Chondrocyte (in vitro differentiated cells): ENCODE data around the gene APOL1. TPM values are rescaled to one million over a fixed set of nuclear protein-coding genes. Genes with fewer than 3 reads are reported as not detected.
"Not testable (repeated sequence)": the region's sequence is repeated elsewhere in the genome, so short reads cannot be mapped to it uniquely, and the experiment has no call there.

Experiments
- DNase-seq: peaks from one replicate; pipeline ENCODE4 v3.0.0; 2021; ENCODE audit warnings: mixed read lengths, low spot score
- H3K27ac Mint-ChIP-seq: one replicate; pipeline ENCODE4 v1.8.0; 2021; ENCODE audit warnings: mild to moderate bottlenecking, moderate library complexity, mixed read lengths; ENCODE audit not compliant: unreplicated experiment
- H3K27me3 Mint-ChIP-seq: 2 replicates; pipeline ENCODE4 v1.8.0; 2021; ENCODE audit warnings: low read depth, mixed read lengths
- H3K36me3 Mint-ChIP-seq: 2 replicates; pipeline ENCODE4 v1.8.0; 2021; ENCODE audit warnings: low read depth, mixed read lengths
- H3K4me1 Mint-ChIP-seq: 2 replicates; pipeline ENCODE4 v1.8.0; 2021; ENCODE audit warnings: low read depth, mild to moderate bottlenecking, mixed read lengths
- H3K4me3 Mint-ChIP-seq: one replicate; pipeline ENCODE4 v1.8.0; 2021; ENCODE audit warnings: mild to moderate bottlenecking, moderate library complexity, mixed read lengths; ENCODE audit not compliant: unreplicated experiment
- H3K9me3 Mint-ChIP-seq: 2 replicates; pipeline ENCODE4 v1.8.0; 2021; ENCODE audit warnings: low read depth, mixed read lengths
- CTCF ChIP-seq: fragments of 200-600 bp; sonication (generic); IDR thresholded peaks from 2 replicates; pipeline ENCODE4 v1.5.0; 2021; ENCODE audit warnings: antibody characterized with exemption, mild to moderate bottlenecking, moderate library complexity
- total RNA-seq: library from RNA; stranded (reverse); gene quantifications from 3 replicates; pipeline ENCODE4 v1.2.1, GENCODE V29; 2021

Gene APOL1
- total RNA-seq, 1 donor from 2014 or later: 16.9 TPM

GRCh38 chr22:36226189-36226588 is 26.7 kb upstream of the APOL1 start:
- H3K27ac Mint-ChIP-seq: no peak overlapping the region
- peaks cover 32% of the 10 kb centered on the region for H3K36me3 Mint-ChIP-seq
- peaks cover 8% of the 10 kb centered on the region for H3K4me1 Mint-ChIP-seq

GRCh38 chr22:36227396-36227795 is 25.5 kb upstream of the APOL1 start:
- H3K9me3 Mint-ChIP-seq: no peaks in the 10 kb centered on the region
- H3K27ac Mint-ChIP-seq: no peak overlapping the region
- no peaks in the 10 kb centered on the region for H3K27me3 Mint-ChIP-seq
- TF ChIP-seq CTCF: no peak
- no peak for DNase-seq
- no peak overlapping the region for H3K4me3 Mint-ChIP-seq
- H3K4me1 Mint-ChIP-seq: peaks cover 3% of the 10 kb centered on the region
- H3K36me3 Mint-ChIP-seq: peaks cover 44% of the 10 kb centered on the region

More at GRCh38 chr22:36226189-36226588, 26.7 kb upstream of the APOL1 start:
- TF ChIP-seq CTCF: no peak
- H3K4me3 Mint-ChIP-seq: no peak overlapping the region
- H3K9me3 Mint-ChIP-seq: no peaks in the 10 kb centered on the region
- no peak for DNase-seq
- H3K27me3 Mint-ChIP-seq: no peaks in the 10 kb centered on the region

- no peak for TF ChIP-seq CTCF
- Mint-ChIP-seq H3K36me3 (peaks cover 46% of the 10 kb centered on the region), H3K27ac (no peak overlapping the region), H3K4me3 (no peak overlapping the region), H3K9me3 (no peaks in the 10 kb centered on the region), H3K4me1 (peaks cover 3% of the 10 kb centered on the region), H3K27me3 (no peaks in the 10 kb centered on the region)
- DNase-seq: no peak
These were observed 25.1 kb upstream of the APOL1 start for GRCh38 chr22:36227806-36228205.

- H3K27me3 Mint-ChIP-seq, H3K27ac Mint-ChIP-seq, DNase-seq, H3K4me1 Mint-ChIP-seq, H3K9me3 Mint-ChIP-seq, H3K4me3 Mint-ChIP-seq: not testable (repeated sequence)
- H3K36me3 Mint-ChIP-seq: peaks cover 51% of the 10 kb centered on the region
These were observed 24.6 kb upstream of the APOL1 start for GRCh38 chr22:36228369-36228768.

GRCh38 chr22:36228944-36229343 is 24.0 kb upstream of the APOL1 start:
- TF ChIP-seq CTCF: no peak
- Mint-ChIP-seq H3K27ac (no peak overlapping the region), H3K4me3 (no peak overlapping the region), H3K27me3 (no peaks in the 10 kb centered on the region), H3K4me1 (peaks cover 4% of the 10 kb centered on the region), H3K36me3 (peaks cover 52% of the 10 kb centered on the region), H3K9me3 (no peaks in the 10 kb centered on the region)
- DNase-seq: no peak

- not testable (repeated sequence) for DNase-seq, H3K9me3 Mint-ChIP-seq, H3K27me3 Mint-ChIP-seq, H3K4me3 Mint-ChIP-seq
- peaks cover 11% of the 10 kb centered on the region for H3K4me1 Mint-ChIP-seq
- H3K36me3 Mint-ChIP-seq: peaks cover 52% of the 10 kb centered on the region
- peak overlapping the region; percentile 41 for H3K27ac Mint-ChIP-seq
These were observed 23.3 kb upstream of the APOL1 start for GRCh38 chr22:36229649-36230048.

- H3K36me3 Mint-ChIP-seq: peaks cover 61% of the 10 kb centered on the region
- not testable (repeated sequence) for H3K9me3 Mint-ChIP-seq, H3K27me3 Mint-ChIP-seq, DNase-seq, H3K27ac Mint-ChIP-seq, H3K4me3 Mint-ChIP-seq
- peaks cover 25% of the 10 kb centered on the region for H3K4me1 Mint-ChIP-seq
These were observed 21.9 kb upstream of the APOL1 start for GRCh38 chr22:36231051-36231450.
